T-cell (primary cell): ENCODE measurements around the gene LDB1. TPM values are rescaled to one million over a fixed set of nuclear protein-coding genes. Genes with fewer than 3 reads are reported as not detected.
A peak's percentile ranks its signal among the peaks of the same experiment; 100 is the strongest.

Source experiments
- ATAC-seq, 4 experiments: fragments of 200-7000 bp in 3 of 4; fragments of 150-1000 bp in 1 of 4; cut with Tn5 transposase; replicated peaks in 1 of 4; 1 replicate in 3 of 4; 2 replicates in 1 of 4; pipeline ENCODE4 v1.10.0; 2021; ENCODE audit warnings: moderate library complexity in 3 of 4, mild to moderate bottlenecking in 2 of 4, moderate number of reproducible peaks in 1 of 4
- CTCF ChIA-PET, 2 donors: fragments of 300-600 bp; sonication (Branson Sonifier 250); formaldehyde crosslinking; loops; one replicate each; lab custom pipeline; 2022; ENCODE audit warnings: antibody characterized with exemption in 2 of 2; lab: Charles Lee
- POLR2A ChIA-PET, 2 donors: fragments of 300-600 bp; sonication (Branson Sonifier 250); formaldehyde crosslinking; loops; one replicate each; lab custom pipeline; 2022; ENCODE audit warnings: antibody characterized with exemption in 2 of 2; lab: Charles Lee
- DNase-seq, 35 experiments: peaks; one replicate each; pipeline versions ENCODE4 v3.0.0 to v3.0.0-alpha.2; 2013 to 2023
- H3K27ac ChIP-seq: one replicate; pipeline ENCODE4 v1.5.1; 2013; ENCODE audit warnings: low read length
- H3K27me3 ChIP-seq, 2 experiments: replicated peaks in 1 of 2; 1 replicate in 1 of 2; 2 replicates in 1 of 2; pipeline versions ENCODE4 v1.6.1 to v1.7.0; 2013; ENCODE audit warnings: low read length in 1 of 2, mixed read lengths in 1 of 2; ENCODE audit not compliant: control insufficient read depth in 2 of 2, insufficient read depth in 2 of 2; ENCODE audit errors: extremely low read depth in 1 of 2
- H3K36me3 ChIP-seq, 2 donors: 1 replicate in 1 of 2; 2 replicates in 1 of 2; pipeline versions ENCODE4 v1.6.1 to v1.7.0; 2013; ENCODE audit warnings: low read length in 1 of 2; ENCODE audit not compliant: control insufficient read depth in 2 of 2, insufficient read depth in 1 of 2; ENCODE audit errors: extremely low read depth in 1 of 2
- H3K4me1 ChIP-seq, 2 experiments: 1 replicate in 1 of 2; 2 replicates in 1 of 2; pipeline versions ENCODE4 v1.6.1 to v1.7.0; 2013; ENCODE audit warnings: low read length in 2 of 2, mixed read lengths in 1 of 2; ENCODE audit not compliant: insufficient read depth in 2 of 2, control insufficient read depth in 1 of 2; ENCODE audit errors: extremely low read depth in 1 of 2
- H3K4me3 ChIP-seq, 2 donors: 1 replicate in 1 of 2; 2 replicates in 1 of 2; pipeline versions ENCODE4 v1.5.1 to v1.7.0; 2013; ENCODE audit warnings: mild to moderate bottlenecking in 2 of 2, low read length in 1 of 2, moderate library complexity in 1 of 2; ENCODE audit not compliant: control insufficient read depth in 1 of 2; ENCODE audit errors: extremely low read depth in 1 of 2
- H3K9me3 ChIP-seq: 2 replicates; pipeline ENCODE4 v1.7.0; 2013
- H3K27ac Mint-ChIP-seq, 2 donors: one replicate each; pipeline ENCODE4 v1.8.0; 2020 to 2021; ENCODE audit warnings: mild to moderate bottlenecking in 2 of 2, mixed read lengths in 2 of 2
- H3K27me3 Mint-ChIP-seq, 2 donors: one replicate each; pipeline ENCODE4 v1.8.0; 2021 to 2022; ENCODE audit warnings: mixed read lengths in 2 of 2
- H3K36me3 Mint-ChIP-seq: one replicate; pipeline ENCODE4 v1.8.0; 2021; ENCODE audit warnings: mixed read lengths
- H3K4me1 Mint-ChIP-seq, 3 donors: one replicate each; pipeline ENCODE4 v1.8.0; 2020 to 2022; ENCODE audit warnings: mixed read lengths in 3 of 3, mild to moderate bottlenecking in 1 of 3
- H3K4me3 Mint-ChIP-seq, 3 donors: one replicate each; pipeline ENCODE4 v1.8.0; 2020 to 2022; ENCODE audit warnings: mild to moderate bottlenecking in 3 of 3, mixed read lengths in 3 of 3, moderate library complexity in 3 of 3
- H3K9me3 Mint-ChIP-seq, 3 donors: one replicate each; pipeline ENCODE4 v1.8.0; 2020 to 2022; ENCODE audit warnings: mixed read lengths in 3 of 3
- WGBS: methylation state at CpG from one replicate; pipeline ENCODE4 v1.1.5; 2013; ENCODE audit warnings: missing lambda C conversion rate; ENCODE audit not compliant: insufficient coverage; 5-methylcytosine and 5-hydroxymethylcytosine counted together
- total RNA-seq, 35 experiments: library from RNA in 6 of 35; stranded (reverse) in 6 of 35; fragments of 120-200 nt in 1 of 35; gene quantifications; one replicate each; pipeline versions ENCODE4 v1.2.1 to v1.2.4 and lab custom pipeline; 2013 to 2026

The LDB1 gene
- total RNA-seq, 5 donors from 2014 or later (not counting 1 experiment from before 2014, with no cell fraction given) = 120 to 147 (median 126) TPM

DNA sequence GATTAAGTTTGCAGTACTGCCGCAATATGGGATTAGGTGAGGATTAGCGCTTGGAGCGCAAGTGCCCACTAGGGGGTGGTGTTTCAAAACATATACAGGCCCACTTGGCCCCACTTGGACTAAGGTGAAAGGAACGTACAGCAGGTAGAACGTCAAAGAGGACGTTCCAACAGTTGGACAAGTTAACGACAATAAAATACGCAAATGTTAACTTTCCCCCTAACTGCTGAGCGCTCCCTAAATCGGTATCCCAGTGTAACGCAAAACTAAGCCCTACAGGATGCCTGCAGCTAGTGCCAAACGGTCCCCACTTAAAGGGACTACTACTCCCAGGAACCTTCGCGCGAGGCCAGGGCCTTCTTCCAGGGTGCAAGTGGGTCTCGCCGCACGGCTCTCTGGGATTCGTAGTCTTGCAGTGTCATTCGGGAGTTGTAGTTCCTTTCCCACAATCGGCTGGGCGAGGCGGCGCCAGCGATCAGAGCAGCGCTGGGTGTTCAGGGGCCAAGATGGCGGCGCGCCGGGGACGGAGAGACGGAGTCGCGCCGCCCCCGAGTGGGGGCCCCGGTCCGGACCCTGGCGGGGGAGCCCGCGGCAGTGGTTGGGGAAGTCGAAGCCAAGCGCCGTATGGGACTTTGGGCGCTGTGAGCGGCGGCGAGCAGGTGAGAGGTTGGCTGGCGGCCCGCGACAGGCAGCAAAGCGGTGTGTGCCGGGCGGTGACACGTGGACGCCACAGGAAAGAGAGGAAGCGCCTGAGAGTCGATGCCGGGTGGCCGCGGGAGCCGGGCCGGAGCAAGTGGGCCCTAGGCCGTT is 12.6 kb upstream of the LDB1 start, which contains the start of gene PPRC1:
Gene PPRC1 (plus strand): TSS at position 478 of the 810 bp plus-strand sequence. CDS start 29 bp downstream, at position 507.
- WGBS = under 1% methylated on average over 61 of the region's 64 CpGs

DNA sequence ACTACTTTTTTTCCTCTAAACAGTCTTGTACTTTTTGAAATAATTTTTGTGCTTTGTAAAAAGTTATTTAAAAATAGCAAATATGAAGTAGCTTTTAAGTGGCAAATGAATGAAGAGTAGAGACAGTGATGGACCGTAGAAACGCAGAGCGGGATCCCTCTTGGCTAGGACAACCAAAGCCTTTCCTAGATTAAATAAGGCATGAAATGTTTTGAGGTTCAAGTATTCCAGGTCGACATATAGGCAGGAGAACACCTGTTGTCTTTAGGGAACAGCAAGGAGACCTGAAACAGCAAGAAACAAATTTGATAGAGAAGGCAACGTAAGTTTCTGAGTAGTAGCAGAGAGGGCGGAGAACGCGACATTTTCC is 12.0 kb upstream of the LDB1 start:
- WGBS = 14% methylated on average over 6 of the region's 8 CpGs
- ChIA-PET CTCF (interaction anchor here (1.0 to 2.1 kb wide), 10 partner anchors 10 to 370 kb away, joined by 3 to 9 read pairs (median 6); partner anchors contain the start of genes ACTR1A (in 1 of the 2) and NOLC1 (in 1 of the 2)), POLR2A (interaction anchor here (0.5 to 0.9 kb wide), 3 partner anchors 17 to 314 kb away, joined by 3 to 4 read pairs (median 3); partner anchors contain the start of gene OGA (in 1 of the 2))

More for the DNA sequence above, 12.6 kb upstream of the LDB1 start, which contains the start of gene PPRC1:
- Mint-ChIP-seq H3K4me3 (peak within 1 kb of the TSS; percentile 93 to 97 (median 95)), H3K9me3 (no peaks in the 10 kb centered on the region), H3K36me3 (no peaks in the 10 kb centered on the region), H3K4me1 (peaks cover 43 to 44% (median 44%) of the 10 kb centered on the region in 3 donors), H3K27me3 (no peaks in the 10 kb centered on the region), H3K27ac (peak within 1 kb of the TSS; percentile 88 to 93)
- Histone ChIP-seq H3K36me3 (peaks cover 0 to 5% of the 10 kb centered on the region in 2 donors), H3K27ac (peak within 1 kb of the TSS; percentile 73), H3K4me3 (peak within 1 kb of the TSS; percentile 79 to 96), H3K4me1 (peaks cover 9 to 35% of the 10 kb centered on the region in 2 experiments), H3K9me3 (no peaks in the 10 kb centered on the region), H3K27me3 (no peaks in the 10 kb centered on the region)
- DNase-seq (peak; percentile 91 to 99 (median 98)), ATAC-seq (peak; percentile 94 to 95 (median 95))
- ChIA-PET CTCF (interaction anchor here in 1 of 2 donors (1.0 to 2.1 kb wide), 8 partner anchors 11 to 370 kb away, joined by 3 to 9 read pairs (median 4); partner anchors contain the start of genes ACTR1A and NOLC1), POLR2A (interaction anchor here (0.5 to 0.9 kb wide), 3 partner anchors 17 to 315 kb away, joined by 3 to 4 read pairs (median 3); partner anchors contain the start of gene OGA (in 1 of the 2))

DNA sequence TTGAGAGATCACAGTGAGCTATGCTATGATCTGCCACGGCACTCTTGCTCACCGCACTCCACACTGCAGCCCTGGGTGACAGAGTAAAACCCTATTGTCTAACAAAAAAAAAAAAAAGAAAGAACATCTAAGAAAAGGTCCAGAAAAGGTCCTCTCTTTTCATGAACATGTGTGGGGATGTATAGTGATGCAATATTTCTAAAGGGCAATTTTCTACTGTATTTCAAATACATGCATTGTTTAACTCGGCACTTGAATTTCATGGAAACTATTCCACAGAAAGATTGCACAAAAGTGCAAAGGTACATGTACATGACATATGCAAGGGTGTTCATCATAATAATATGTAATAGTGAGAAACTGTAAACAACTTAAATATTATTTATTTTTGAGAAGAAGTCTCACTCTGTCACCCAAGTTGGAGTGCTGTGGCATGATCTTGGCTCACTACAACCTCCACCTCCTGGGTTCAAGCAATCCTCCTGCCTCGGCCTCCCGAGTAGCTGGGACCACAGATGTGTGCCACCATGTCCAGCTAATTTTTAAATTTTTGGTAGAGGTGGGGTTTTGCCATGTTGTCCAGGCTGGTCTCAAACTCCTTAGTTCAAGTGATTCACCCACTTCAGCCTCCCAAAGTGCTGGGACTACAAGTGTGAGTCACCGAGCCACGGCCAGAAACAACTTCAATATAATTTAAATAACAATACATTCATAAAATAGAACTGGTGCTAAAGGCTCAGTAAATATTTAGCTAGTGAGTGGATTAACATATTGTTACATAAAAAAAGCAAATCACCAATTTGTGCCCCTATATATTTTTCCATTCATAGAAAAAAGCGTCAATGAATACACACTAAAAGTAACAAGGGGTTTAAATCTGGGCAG is 11.4 kb upstream of the LDB1 start:
- H3K9me3 ChIP-seq = no peaks in the 10 kb centered on the region
- Mint-ChIP-seq H3K4me1 (peaks cover 34 to 40% (median 37%) of the 10 kb centered on the region in 3 donors), H3K9me3 (no peaks in the 10 kb centered on the region), H3K27ac (peak overlapping the region; percentile 88 to 93), H3K27me3 (no peaks in the 10 kb centered on the region), H3K4me3 (no peak overlapping the region), H3K36me3 (no peaks in the 10 kb centered on the region)
- ATAC-seq (no peak), DNase-seq (no peak)
- no peak overlapping the region for H3K4me3 ChIP-seq
- WGBS = no CpG with 5 or more reads among the region's 8 CpGs
- POLR2A ChIA-PET = interaction anchor here (0.6 to 0.9 kb wide), 2 partner anchors 18 to 313 kb away, joined by 3 read pairs; partner anchors contain the start of gene OGA (in 1 of the 2)
- H3K4me1 ChIP-seq = peaks cover 9 to 30% of the 10 kb centered on the region in 2 experiments
- H3K27me3 ChIP-seq = no peaks in the 10 kb centered on the region
- H3K36me3 ChIP-seq = no peaks in the 10 kb centered on the region
- CTCF ChIA-PET = interaction anchor here (0.6 to 2.1 kb wide), 12 partner anchors 10 to 373 kb away, joined by 3 to 9 read pairs (median 5); partner anchors contain the start of gene NOLC1 (in 1 of the 2)
- no peak overlapping the region for H3K27ac ChIP-seq

More for the DNA sequence above, 12.0 kb upstream of the LDB1 start:
- H3K9me3 Mint-ChIP-seq = no peaks in the 10 kb centered on the region
- no peaks in the 10 kb centered on the region for H3K27me3 Mint-ChIP-seq
- H3K27ac Mint-ChIP-seq = peak overlapping the region; percentile 88 to 93
- Histone ChIP-seq H3K27me3 (no peaks in the 10 kb centered on the region), H3K4me1 (peaks cover 9 to 35% of the 10 kb centered on the region in 2 experiments), H3K4me3 (peak overlapping the region; percentile 79 to 96), H3K36me3 (no peaks in the 10 kb centered on the region), H3K27ac (peak overlapping the region; percentile 56), H3K9me3 (no peaks in the 10 kb centered on the region)
- peaks cover 38 to 44% (median 41%) of the 10 kb centered on the region in 3 donors for H3K4me1 Mint-ChIP-seq
- DNase-seq = no peak
- H3K4me3 Mint-ChIP-seq = peak overlapping the region; percentile 93 to 97 (median 95)
- no peak for ATAC-seq
- no peaks in the 10 kb centered on the region for H3K36me3 Mint-ChIP-seq

DNA sequence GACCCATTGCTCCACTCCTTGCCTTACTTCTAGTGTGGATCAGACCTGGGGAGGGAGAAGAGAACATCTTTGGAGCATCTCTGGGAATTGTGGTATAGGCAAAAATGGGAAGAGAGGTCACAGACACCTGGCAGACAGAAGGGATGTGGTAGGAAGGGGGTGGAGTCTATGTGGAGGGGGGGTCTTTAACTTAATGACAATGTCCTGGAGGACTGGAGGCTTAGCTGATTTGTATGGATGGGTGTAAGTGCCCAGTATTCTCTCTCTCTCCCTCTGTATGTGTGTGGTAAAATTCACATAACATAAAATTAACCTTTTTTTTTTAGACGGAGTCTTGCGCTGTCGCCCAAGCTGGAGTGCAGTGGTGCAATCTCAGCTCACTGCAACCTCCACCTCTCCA is 3.1 kb upstream of the LDB1 start:
- DNase-seq (no peak), ATAC-seq (no peak)
- H3K36me3 Mint-ChIP-seq = no peaks in the 10 kb centered on the region
- H3K27me3 ChIP-seq = no peaks in the 10 kb centered on the region
- 100% methylated on average over 2 of the region's 3 CpGs for WGBS
- POLR2A ChIA-PET = interaction anchor here in 1 of 2 donors (0.7 kb wide), 1 partner anchor 35 kb away, joined by 4 read pairs; no protein-coding TSS in a partner anchor
- no peak overlapping the region for H3K4me3 Mint-ChIP-seq
- no peaks in the 10 kb centered on the region for H3K9me3 Mint-ChIP-seq
- no peak overlapping the region for H3K27ac ChIP-seq
- no peaks in the 10 kb centered on the region for H3K27me3 Mint-ChIP-seq
- peaks cover 26 to 32% (median 28%) of the 10 kb centered on the region in 3 donors for H3K4me1 Mint-ChIP-seq
- no peak overlapping the region for H3K4me3 ChIP-seq
- H3K9me3 ChIP-seq = no peaks in the 10 kb centered on the region
- CTCF ChIA-PET = interaction anchor here in 1 of 2 donors (0.8 to 1.4 kb wide), 2 partner anchors 9 to 381 kb away, joined by 3 read pairs; no protein-coding TSS in a partner anchor
- peak overlapping the region in 1 of 2 donors; percentile 95 for H3K27ac Mint-ChIP-seq
- peaks cover 7 to 28% of the 10 kb centered on the region in 2 experiments for H3K4me1 ChIP-seq
- H3K36me3 ChIP-seq = no peaks in the 10 kb centered on the region

DNA sequence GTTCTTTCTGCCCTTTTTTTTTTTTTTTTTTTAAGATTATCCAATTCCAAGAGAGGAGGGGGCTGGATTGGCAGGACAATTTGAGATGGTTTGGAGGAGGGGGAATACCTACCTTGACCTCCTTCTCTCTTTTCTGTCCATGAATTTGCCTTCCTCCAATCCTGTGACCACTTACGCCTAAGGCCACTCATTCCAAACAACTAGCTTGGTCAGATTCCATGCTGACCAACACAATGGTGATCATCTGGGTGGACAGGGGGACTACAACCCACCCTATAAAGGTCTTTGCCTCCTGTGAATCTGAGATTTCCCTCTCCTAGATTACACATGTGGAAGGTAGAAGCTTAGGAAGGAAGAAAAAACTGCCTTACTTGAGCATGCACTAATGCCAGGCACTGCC is 2.3 kb upstream of the LDB1 start:
- Mint-ChIP-seq H3K27ac (peak overlapping the region; percentile 28 to 95), H3K27me3 (no peaks in the 10 kb centered on the region), H3K4me1 (peaks cover 33 to 40% (median 36%) of the 10 kb centered on the region in 3 donors), H3K4me3 (no peak overlapping the region), H3K9me3 (no peaks in the 10 kb centered on the region), H3K36me3 (no peaks in the 10 kb centered on the region)
- CTCF ChIA-PET = interaction anchor here (0.8 to 1.9 kb wide), 4 partner anchors 8 to 382 kb away, joined by 3 to 9 read pairs (median 4); partner anchors contain the start of gene PPRC1 (in 1 of the 2)
- DNase-seq = no peak
- WGBS = no CpG with 5 or more reads among the region's 1 CpG
- Histone ChIP-seq H3K27ac (no peak overlapping the region), H3K4me1 (peaks cover 13 to 35% of the 10 kb centered on the region in 2 experiments), H3K36me3 (no peaks in the 10 kb centered on the region), H3K9me3 (no peaks in the 10 kb centered on the region), H3K4me3 (no peak overlapping the region), H3K27me3 (no peaks in the 10 kb centered on the region)
- POLR2A ChIA-PET = interaction anchor here in 1 of 2 donors (0.7 kb wide), 1 partner anchor 34 kb away, joined by 4 read pairs; no protein-coding TSS in a partner anchor
- no peak for ATAC-seq
